ENCODE results near the gene NNAT.
"Not testable (repeated sequence)": the region's sequence is repeated elsewhere in the genome, so short reads cannot be mapped to it uniquely, and the experiment has no call there.

The NNAT gene

DNA sequence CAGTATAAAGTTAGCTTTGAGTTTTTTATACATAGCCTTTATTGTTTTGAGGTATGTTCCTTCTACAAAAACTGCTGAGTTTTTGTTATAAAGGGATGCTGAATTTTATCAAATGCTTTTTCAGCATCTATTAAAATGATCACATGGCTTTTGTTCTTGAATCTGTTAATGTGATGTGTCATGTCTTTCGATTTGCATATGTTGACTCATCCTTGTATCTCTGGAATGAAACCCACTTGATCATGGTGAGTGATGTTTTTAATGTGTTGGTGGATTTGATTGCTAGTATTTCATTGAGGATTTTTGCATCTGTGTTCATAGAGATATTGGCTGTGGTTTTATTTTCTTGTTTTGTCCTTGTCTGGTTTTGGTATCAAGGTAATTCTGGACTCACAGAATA lies 31.4 kb downstream of the NNAT start:
- TF ChIP-seq POLR2AphosphoS5 (IDR thresholded peaks at IDR 0.05; ENCODE audit: low read depth, low read length) (no peak), TAF1 (IDR thresholded peaks at IDR 0.05; ENCODE audit: borderline replicate concordance, low read depth, low read length) (no peak), POLR2A (IDR thresholded peaks at IDR 0.05; ENCODE audit: low read depth, low read length) (no peak)
- DNase-seq (ENCODE audit: insufficient read length) (no peak), FAIRE-seq (no peak)

- not testable (repeated sequence) for FAIRE-seq; DNase-seq (ENCODE audit: insufficient read length)
Observed at GRCh38 chr20:37554721-37555298, 33.8 kb downstream of the NNAT start.

DNA sequence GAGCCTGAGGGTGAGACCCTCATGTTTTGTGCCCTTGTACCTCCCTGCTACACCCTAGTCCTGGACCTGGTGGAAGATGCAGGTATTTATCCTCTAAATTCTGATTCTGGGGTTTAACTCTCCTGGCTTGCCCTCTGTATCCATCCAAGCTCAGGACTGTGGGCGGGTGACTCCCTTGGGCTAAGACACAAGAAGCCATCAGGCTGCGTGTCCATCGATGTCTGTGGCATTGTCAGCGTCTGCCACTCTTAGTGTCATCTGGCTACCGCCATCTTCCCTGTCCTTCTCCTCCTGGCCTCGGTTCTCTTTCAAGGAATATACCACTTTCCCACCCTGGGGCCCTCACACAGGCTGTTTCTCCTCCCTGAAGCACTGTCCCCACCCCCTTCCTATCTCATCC lies 35.5 kb downstream of the NNAT start:
- no peak for FAIRE-seq

GRCh38 chr20:37558306-37558705 lies 37.3 kb downstream of the NNAT start:
- FAIRE-seq (no peak), DNase-seq (ENCODE audit: insufficient read length) (no peak)
- TF ChIP-seq TAF1 (IDR thresholded peaks at IDR 0.05; ENCODE audit: borderline replicate concordance, low read depth, low read length) = no peak
- TF ChIP-seq POLR2A (IDR thresholded peaks at IDR 0.05; ENCODE audit: low read depth, low read length) = no peak
- no peak for TF ChIP-seq POLR2AphosphoS5 (IDR thresholded peaks at IDR 0.05; ENCODE audit: low read depth, low read length)

More for the DNA sequence above, 35.5 kb downstream of the NNAT start:
- no peak for DNase-seq (ENCODE audit: insufficient read length)
- TF ChIP-seq POLR2A (IDR thresholded peaks at IDR 0.05; ENCODE audit: low read depth, low read length) (no peak), TAF1 (IDR thresholded peaks at IDR 0.05; ENCODE audit: borderline replicate concordance, low read depth, low read length) (no peak), POLR2AphosphoS5 (IDR thresholded peaks at IDR 0.05; ENCODE audit: low read depth, low read length) (no peak)

- no peak for FAIRE-seq
- no peak for DNase-seq (ENCODE audit: insufficient read length)
- TF ChIP-seq POLR2AphosphoS5 (IDR thresholded peaks at IDR 0.05; ENCODE audit: low read depth, low read length) = no peak
- no peak for TF ChIP-seq POLR2A (IDR thresholded peaks at IDR 0.05; ENCODE audit: low read depth, low read length)
- TF ChIP-seq TAF1 (IDR thresholded peaks at IDR 0.05; ENCODE audit: borderline replicate concordance, low read depth, low read length) = no peak
Observed at GRCh38 chr20:37558779-37559178, 37.7 kb downstream of the NNAT start.

GRCh38 chr20:37559312-37560027 lies 38.4 kb downstream of the NNAT start:
- FAIRE-seq (no peak), DNase-seq (ENCODE audit: insufficient read length) (no peak)
- no peak for TF ChIP-seq POLR2AphosphoS5 (IDR thresholded peaks at IDR 0.05; ENCODE audit: low read depth, low read length)
- TF ChIP-seq POLR2A (IDR thresholded peaks at IDR 0.05; ENCODE audit: low read depth, low read length) = no peak
- no peak for TF ChIP-seq TAF1 (IDR thresholded peaks at IDR 0.05; ENCODE audit: borderline replicate concordance, low read depth, low read length)

GRCh38 chr20:37560629-37561028 lies 39.6 kb downstream of the NNAT start:
- TF ChIP-seq POLR2A (IDR thresholded peaks at IDR 0.05; ENCODE audit: low read depth, low read length) (no peak), POLR2AphosphoS5 (IDR thresholded peaks at IDR 0.05; ENCODE audit: low read depth, low read length) (no peak), TAF1 (IDR thresholded peaks at IDR 0.05; ENCODE audit: borderline replicate concordance, low read depth, low read length) (no peak)
- no peak for DNase-seq (ENCODE audit: insufficient read length)
- FAIRE-seq = no peak

- no peak for DNase-seq (ENCODE audit: insufficient read length)
- no peak for FAIRE-seq
- TF ChIP-seq TAF1 (IDR thresholded peaks at IDR 0.05; ENCODE audit: borderline replicate concordance, low read depth, low read length) = no peak
- no peak for TF ChIP-seq POLR2AphosphoS5 (IDR thresholded peaks at IDR 0.05; ENCODE audit: low read depth, low read length)
- TF ChIP-seq POLR2A (IDR thresholded peaks at IDR 0.05; ENCODE audit: low read depth, low read length) = no peak
Observed at GRCh38 chr20:37562695-37563480, 41.8 kb downstream of the NNAT start.

- DNase-seq (ENCODE audit: insufficient read length) (no peak), FAIRE-seq (no peak)
- TF ChIP-seq POLR2AphosphoS5 (IDR thresholded peaks at IDR 0.05; ENCODE audit: low read depth, low read length) (no peak), TAF1 (IDR thresholded peaks at IDR 0.05; ENCODE audit: borderline replicate concordance, low read depth, low read length) (no peak)
Observed at GRCh38 chr20:37564016-37564387, 43.0 kb downstream of the NNAT start.

GRCh38 chr20:37564388-37565133 lies 43.5 kb downstream of the NNAT start:
- TF ChIP-seq TAF1 (IDR thresholded peaks at IDR 0.05; ENCODE audit: borderline replicate concordance, low read depth, low read length) (no peak), POLR2A (IDR thresholded peaks at IDR 0.05; ENCODE audit: low read depth, low read length) (no peak), POLR2AphosphoS5 (IDR thresholded peaks at IDR 0.05; ENCODE audit: low read depth, low read length) (no peak)
- no peak for FAIRE-seq
- peak; percentile 73 for DNase-seq (ENCODE audit: insufficient read length)

GRCh38 chr20:37565134-37565811 lies 44.2 kb downstream of the NNAT start:
- no peak for DNase-seq (ENCODE audit: insufficient read length)
- FAIRE-seq = no peak
- no peak for TF ChIP-seq POLR2A (IDR thresholded peaks at IDR 0.05; ENCODE audit: low read depth, low read length)
- TF ChIP-seq POLR2AphosphoS5 (IDR thresholded peaks at IDR 0.05; ENCODE audit: low read depth, low read length) = no peak
- no peak for TF ChIP-seq TAF1 (IDR thresholded peaks at IDR 0.05; ENCODE audit: borderline replicate concordance, low read depth, low read length)

Measured in GM12892 (cell line).